ENCODE data around the gene ATAD3A. TPM values are rescaled to one million over a fixed set of nuclear protein-coding genes. Genes with fewer than 3 reads are reported as not detected.

Gene ATAD3A
- total RNA-seq, 2 donors from 2014 or later = 30.0 to 32.8 TPM

- Histone ChIP-seq H3K36me3 (no peaks in the 10 kb centered on the region), H3K27ac (no peak overlapping the region), H3K27me3 (replicated peaks; ENCODE audit: insufficient read depth) (no peaks in the 10 kb centered on the region), H3K4me1 (replicated peaks) (no peaks in the 10 kb centered on the region), H3K9me3 (no peaks in the 10 kb centered on the region), H3K4me3 (no peak overlapping the region)
- no peak for DNase-seq (ENCODE audit: low spot score)
- TF ChIP-seq CTCF (IDR thresholded peaks at IDR 0.05) = no peak
- no peak for TF ChIP-seq POLR2A (IDR thresholded peaks at IDR 0.05)
- no peak for TF ChIP-seq POLR2AphosphoS5 (IDR thresholded peaks at IDR 0.05)
- intact Hi-C loops (cut with DNase I) = no loop called here
- 93% methylated on average over 14 of the region's 14 CpGs for WGBS
Observed at GRCh38 chr1:1548591-1548990, 36.6 kb downstream of the ATAD3A start.

- DNase-seq (ENCODE audit: low spot score) = no peak
- WGBS = 85% methylated on average over 7 of the region's 7 CpGs
- TF ChIP-seq CTCF (IDR thresholded peaks at IDR 0.05) = no peak
- TF ChIP-seq POLR2A (IDR thresholded peaks at IDR 0.05) = no peak
- no peak for TF ChIP-seq POLR2AphosphoS5 (IDR thresholded peaks at IDR 0.05)
- peaks cover 0 to 1% of the 10 kb centered on the region in 2 donors for H3K36me3 ChIP-seq
- no peaks in the 10 kb centered on the region for H3K27me3 ChIP-seq (replicated peaks; ENCODE audit: insufficient read depth)
- H3K4me3 ChIP-seq = no peak overlapping the region
- intact Hi-C loops (cut with DNase I) = no loop called here
- no peaks in the 10 kb centered on the region for H3K4me1 ChIP-seq (replicated peaks)
- no peak overlapping the region for H3K27ac ChIP-seq
- H3K9me3 ChIP-seq = no peaks in the 10 kb centered on the region
Observed at GRCh38 chr1:1550087-1550486, 38.1 kb downstream of the ATAD3A start.

- Histone ChIP-seq H3K36me3 (peaks cover 0 to 3% of the 10 kb centered on the region in 2 donors), H3K9me3 (no peaks in the 10 kb centered on the region), H3K27me3 (replicated peaks; ENCODE audit: insufficient read depth) (no peaks in the 10 kb centered on the region), H3K4me1 (replicated peaks) (no peaks in the 10 kb centered on the region), H3K27ac (no peak overlapping the region), H3K4me3 (no peak overlapping the region)
- TF ChIP-seq CTCF (IDR thresholded peaks at IDR 0.05) (no peak), POLR2A (IDR thresholded peaks at IDR 0.05) (no peak), POLR2AphosphoS5 (IDR thresholded peaks at IDR 0.05) (no peak)
- no peak for DNase-seq (ENCODE audit: low spot score)
- intact Hi-C loops (cut with DNase I) = no loop called here
- 72% methylated on average over 15 of the region's 15 CpGs for WGBS
Observed at GRCh38 chr1:1550591-1551432, 38.9 kb downstream of the ATAD3A start.

GRCh38 chr1:1551524-1552262, 39.7 kb downstream of the ATAD3A start:
- WGBS = 85% methylated on average over 33 of the region's 33 CpGs
- H3K9me3 ChIP-seq = no peaks in the 10 kb centered on the region
- H3K4me3 ChIP-seq = no peak overlapping the region
- no peaks in the 10 kb centered on the region for H3K27me3 ChIP-seq (replicated peaks; ENCODE audit: insufficient read depth)
- no peak for DNase-seq (ENCODE audit: low spot score)
- no peaks in the 10 kb centered on the region for H3K4me1 ChIP-seq (replicated peaks)
- no peak for TF ChIP-seq POLR2A (IDR thresholded peaks at IDR 0.05)
- TF ChIP-seq POLR2AphosphoS5 (IDR thresholded peaks at IDR 0.05) = no peak
- TF ChIP-seq CTCF (IDR thresholded peaks at IDR 0.05) = no peak
- intact Hi-C loops (cut with DNase I) = no loop called here
- H3K36me3 ChIP-seq = peaks cover 0 to 3% of the 10 kb centered on the region in 2 donors
- H3K27ac ChIP-seq = no peak overlapping the region
